HEK293 (cell line): ENCODE results near the gene TRIM9.
A peak's percentile ranks its signal among the peaks of the same experiment; 100 is the strongest.

Source experiments
- FEZF1 ChIP-seq: fragments of 450-650 bp; formaldehyde crosslinking; IDR thresholded peaks from 2 replicates; pipeline ENCODE4 v1.5.1; 2016; ENCODE audit warnings: missing biosample characterization, missing genetic modification characterization
- GLI4 ChIP-seq: fragments of 450-650 bp; formaldehyde crosslinking; IDR thresholded peaks from 2 replicates; pipeline ENCODE4 v1.5.1; 2016; ENCODE audit warnings: missing biosample characterization, missing genetic modification characterization
- HOXA7 ChIP-seq: sonication (generic); formaldehyde crosslinking; IDR thresholded peaks from 2 replicates; pipeline ENCODE4 v1.8.1; 2022; ENCODE audit warnings: missing genetic modification reagents, borderline replicate concordance
- KLF1 ChIP-seq: fragments of 450-650 bp; formaldehyde crosslinking; IDR thresholded peaks from 2 replicates; pipeline ENCODE4 v1.5.1; 2016; ENCODE audit warnings: missing biosample characterization, missing genetic modification characterization
- SP3 ChIP-seq: fragments of 450-650 bp; formaldehyde crosslinking; IDR thresholded peaks from 2 replicates; pipeline ENCODE4 v1.5.1; 2016; ENCODE audit warnings: missing biosample characterization, missing genetic modification characterization
- SP7 ChIP-seq: fragments of 450-650 bp; formaldehyde crosslinking; IDR thresholded peaks from 2 replicates; pipeline ENCODE4 v1.5.1; 2016; ENCODE audit warnings: missing biosample characterization, missing genetic modification characterization
- ZBTB20 ChIP-seq: fragments of 450-650 bp; formaldehyde crosslinking; IDR thresholded peaks from 2 replicates; pipeline ENCODE4 v1.5.1; 2016; ENCODE audit warnings: missing biosample characterization, missing genetic modification characterization
- ZBTB8A ChIP-seq: fragments of 450-650 bp; formaldehyde crosslinking; IDR thresholded peaks from 2 replicates; pipeline ENCODE4 v1.5.1; 2016; ENCODE audit warnings: missing biosample characterization, missing genetic modification characterization
- ZFP3 ChIP-seq: fragments of 450-650 bp; formaldehyde crosslinking; IDR thresholded peaks from 2 replicates; pipeline ENCODE4 v1.5.1; 2016; ENCODE audit warnings: low read depth, missing biosample characterization, missing genetic modification characterization
- ZFP37 ChIP-seq: fragments of 450-650 bp; formaldehyde crosslinking; IDR thresholded peaks from 2 replicates; pipeline ENCODE4 v1.5.1; 2016; ENCODE audit warnings: missing biosample characterization, missing genetic modification characterization
- ZNF16 ChIP-seq: fragments of 450-650 bp; formaldehyde crosslinking; IDR thresholded peaks from 2 replicates; pipeline ENCODE4 v1.5.1; 2016; ENCODE audit warnings: low read depth, missing biosample characterization, missing genetic modification characterization
- ZNF175 ChIP-seq: fragments of 450-650 bp; formaldehyde crosslinking; IDR thresholded peaks from 2 replicates; pipeline ENCODE4 v1.5.1; 2016; ENCODE audit warnings: missing biosample characterization, missing genetic modification characterization
- ZNF2 ChIP-seq: fragments of 450-650 bp; formaldehyde crosslinking; IDR thresholded peaks from 2 replicates; pipeline ENCODE4 v1.5.1; 2016; ENCODE audit warnings: missing biosample characterization, missing genetic modification characterization
- ZNF223 ChIP-seq: fragments of 450-650 bp; formaldehyde crosslinking; IDR thresholded peaks from 2 replicates; pipeline ENCODE4 v1.5.1; 2016; ENCODE audit warnings: missing biosample characterization, missing genetic modification characterization
- ZNF24 ChIP-seq: fragments of 450-650 bp; formaldehyde crosslinking; IDR thresholded peaks from 2 replicates; pipeline ENCODE4 v1.5.1; 2016; ENCODE audit warnings: missing biosample characterization, missing genetic modification characterization
- ZNF366 ChIP-seq: fragments of 450-650 bp; formaldehyde crosslinking; conservative IDR thresholded peaks from 2 replicates; pipeline ENCODE4 v1.5.1; 2016; ENCODE audit warnings: missing biosample characterization, missing genetic modification characterization
- ZNF394 ChIP-seq: fragments of 450-650 bp; formaldehyde crosslinking; IDR thresholded peaks from 2 replicates; pipeline ENCODE4 v1.5.1; 2016; ENCODE audit warnings: missing biosample characterization, missing genetic modification characterization, mild to moderate bottlenecking, moderate library complexity, borderline replicate concordance
- ZNF416 ChIP-seq: fragments of 450-650 bp; formaldehyde crosslinking; IDR thresholded peaks from 2 replicates; pipeline ENCODE4 v1.5.1; 2016; ENCODE audit warnings: missing biosample characterization, missing genetic modification characterization
- ZNF501 ChIP-seq: fragments of 450-650 bp; formaldehyde crosslinking; IDR thresholded peaks from 2 replicates; pipeline ENCODE4 v1.5.1; 2016; ENCODE audit warnings: missing biosample characterization, missing genetic modification characterization
- ZNF529 ChIP-seq: fragments of 450-650 bp; formaldehyde crosslinking; IDR thresholded peaks from 2 replicates; pipeline ENCODE4 v1.5.1; 2017; ENCODE audit warnings: missing genetic modification characterization, missing biosample characterization; ENCODE audit not compliant: insufficient replicate concordance
- ZNF560 ChIP-seq: fragments of 450-650 bp; formaldehyde crosslinking; IDR thresholded peaks from 2 replicates; pipeline ENCODE4 v1.5.1; 2017; ENCODE audit warnings: missing biosample characterization, missing genetic modification characterization, borderline replicate concordance
- ZNF600 ChIP-seq: fragments of 450-650 bp; formaldehyde crosslinking; IDR thresholded peaks from 2 replicates; pipeline ENCODE4 v1.5.1; 2016; ENCODE audit warnings: missing biosample characterization, missing genetic modification characterization
- ZNF660 ChIP-seq: fragments of 450-650 bp; IDR thresholded peaks from 2 replicates; pipeline ENCODE4 v1.5.1; 2018; ENCODE audit warnings: missing biosample characterization, mild to moderate bottlenecking, missing genetic modification characterization
- ZXDB ChIP-seq: fragments of 450-650 bp; formaldehyde crosslinking; IDR thresholded peaks from 2 replicates; pipeline ENCODE4 v1.5.1; 2016; ENCODE audit warnings: missing biosample characterization, missing genetic modification characterization
- TF ChIP-seq, protein P1 (sequence below): fragments of 450-650 bp; formaldehyde crosslinking; IDR thresholded peaks from 2 replicates; pipeline ENCODE4 v1.5.1; 2016; ENCODE audit warnings: missing biosample characterization, missing genetic modification characterization
- TF ChIP-seq, protein P2 (sequence below): fragments of 450-650 bp; formaldehyde crosslinking; IDR thresholded peaks from 2 replicates; pipeline ENCODE4 v1.5.1; 2016; ENCODE audit warnings: missing biosample characterization, missing genetic modification characterization
- TF ChIP-seq, protein P3 (sequence below): fragments of 450-650 bp; formaldehyde crosslinking; IDR thresholded peaks from 2 replicates; pipeline ENCODE4 v1.5.1; 2016; ENCODE audit warnings: missing biosample characterization, missing genetic modification characterization
- TF ChIP-seq, protein P4 (sequence below): fragments of 450-650 bp; formaldehyde crosslinking; IDR thresholded peaks from 2 replicates; pipeline ENCODE4 v1.5.1; 2016; ENCODE audit warnings: missing biosample characterization, missing genetic modification characterization
- TF ChIP-seq, protein P5 (sequence below): fragments of 450-650 bp; formaldehyde crosslinking; IDR thresholded peaks from 2 replicates; pipeline ENCODE4 v1.5.1; 2016; ENCODE audit warnings: missing biosample characterization, missing genetic modification characterization

Gene TRIM9

DNA sequence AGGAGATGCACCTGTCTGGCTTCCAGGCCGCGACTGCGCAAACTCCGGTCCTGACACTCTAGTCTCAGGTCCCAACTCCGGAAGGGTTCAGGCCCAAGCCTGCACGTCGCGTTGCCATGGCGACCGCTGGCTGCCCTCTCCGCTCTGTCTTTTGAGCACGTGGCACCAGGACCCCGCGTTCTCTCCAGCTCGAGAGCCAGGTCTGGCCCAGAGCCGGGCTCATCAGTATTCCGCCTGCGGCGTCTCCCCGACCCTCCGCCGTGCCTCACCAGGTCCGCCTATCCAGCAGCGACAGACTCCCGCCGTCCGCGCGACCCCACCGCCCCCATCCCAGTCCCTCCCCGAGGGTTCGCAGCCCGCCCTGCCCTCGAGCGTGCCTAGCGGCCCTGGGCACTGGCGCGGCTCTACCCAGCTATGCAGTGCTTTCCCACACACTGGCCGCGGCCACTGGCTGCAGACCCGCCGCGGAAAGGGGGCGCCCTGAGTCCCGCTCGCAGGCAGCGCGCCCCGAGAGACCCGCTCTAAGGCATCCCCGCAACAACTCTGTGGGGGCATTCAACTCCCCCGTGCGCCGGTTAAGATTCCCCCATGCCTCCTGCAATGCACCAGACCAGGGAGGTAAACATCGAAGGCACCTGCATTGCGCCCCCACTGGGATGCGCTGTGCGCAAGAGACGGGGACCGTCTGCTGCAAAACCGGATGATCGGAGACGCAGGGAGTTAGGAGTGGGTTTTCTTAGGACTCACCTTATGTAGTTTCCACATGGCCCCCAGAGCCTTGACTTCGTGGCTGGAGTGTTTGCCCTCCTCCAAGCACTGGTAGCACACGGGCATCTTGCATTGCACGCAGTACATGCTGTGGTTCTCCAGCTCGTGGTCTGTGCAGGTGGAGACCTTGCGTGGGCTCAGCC is 1.3 kb downstream of the TRIM9 start (continued):
- TF ChIP-seq, protein P1, sequence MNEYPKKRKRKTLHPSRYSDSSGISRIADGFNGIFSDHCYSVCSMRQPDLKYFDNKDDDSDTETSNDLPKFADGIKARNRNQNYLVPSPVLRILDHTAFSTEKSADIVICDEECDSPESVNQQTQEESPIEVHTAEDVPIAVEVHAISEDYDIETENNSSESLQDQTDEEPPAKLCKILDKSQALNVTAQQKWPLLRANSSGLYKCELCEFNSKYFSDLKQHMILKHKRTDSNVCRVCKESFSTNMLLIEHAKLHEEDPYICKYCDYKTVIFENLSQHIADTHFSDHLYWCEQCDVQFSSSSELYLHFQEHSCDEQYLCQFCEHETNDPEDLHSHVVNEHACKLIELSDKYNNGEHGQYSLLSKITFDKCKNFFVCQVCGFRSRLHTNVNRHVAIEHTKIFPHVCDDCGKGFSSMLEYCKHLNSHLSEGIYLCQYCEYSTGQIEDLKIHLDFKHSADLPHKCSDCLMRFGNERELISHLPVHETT (tag by site-specific recombination): no peak
- TF ChIP-seq, protein P2, sequence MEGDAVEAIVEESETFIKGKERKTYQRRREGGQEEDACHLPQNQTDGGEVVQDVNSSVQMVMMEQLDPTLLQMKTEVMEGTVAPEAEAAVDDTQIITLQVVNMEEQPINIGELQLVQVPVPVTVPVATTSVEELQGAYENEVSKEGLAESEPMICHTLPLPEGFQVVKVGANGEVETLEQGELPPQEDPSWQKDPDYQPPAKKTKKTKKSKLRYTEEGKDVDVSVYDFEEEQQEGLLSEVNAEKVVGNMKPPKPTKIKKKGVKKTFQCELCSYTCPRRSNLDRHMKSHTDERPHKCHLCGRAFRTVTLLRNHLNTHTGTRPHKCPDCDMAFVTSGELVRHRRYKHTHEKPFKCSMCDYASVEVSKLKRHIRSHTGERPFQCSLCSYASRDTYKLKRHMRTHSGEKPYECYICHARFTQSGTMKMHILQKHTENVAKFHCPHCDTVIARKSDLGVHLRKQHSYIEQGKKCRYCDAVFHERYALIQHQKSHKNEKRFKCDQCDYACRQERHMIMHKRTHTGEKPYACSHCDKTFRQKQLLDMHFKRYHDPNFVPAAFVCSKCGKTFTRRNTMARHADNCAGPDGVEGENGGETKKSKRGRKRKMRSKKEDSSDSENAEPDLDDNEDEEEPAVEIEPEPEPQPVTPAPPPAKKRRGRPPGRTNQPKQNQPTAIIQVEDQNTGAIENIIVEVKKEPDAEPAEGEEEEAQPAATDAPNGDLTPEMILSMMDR (tag by site-specific recombination): peak; percentile 90
- TF ChIP-seq ZNF175 (tag by site-specific recombination) (no peak), SP7 (tag by site-specific recombination) (0 out of 2 replicates have a peak, but pooled peaks have one; percentile 38), ZNF660 (tag by site-specific recombination) (peak; percentile 20; the same call in 1 of the 2 replicates), ZNF529 (no peak), ZNF416 (tag by site-specific recombination) (0 out of 2 replicates have a peak, but pooled peaks have one; percentile 34), SP3 (tag by site-specific recombination) (peak; percentile 33), ZNF223 (tag by site-specific recombination) (no peak), ZFP3 (tag by site-specific recombination) (no peak), ZBTB8A (tag by site-specific recombination) (peak; percentile 41), ZNF600 (tag by site-specific recombination) (0 out of 2 replicates have a peak, but pooled peaks have one; percentile 60), HOXA7 (CRISPR knock-in tag) (no peak), ZNF560 (no peak), ZFP37 (no peak), ZNF2 (tag by site-specific recombination) (peak; percentile 45), ZNF16 (tag by site-specific recombination) (peak; percentile 36; the same call in 1 of the 2 replicates), KLF1 (tag by site-specific recombination) (peak; percentile 49; the same call in 1 of the 2 replicates), ZNF24 (tag by site-specific recombination) (no peak), FEZF1 (tag by site-specific recombination) (peak; percentile 83), ZNF394 (tag by site-specific recombination) (peak; percentile 17; the same call in 1 of the 2 replicates), ZBTB20 (tag by site-specific recombination) (peak; percentile 58), GLI4 (tag by site-specific recombination) (no peak), ZXDB (tag by site-specific recombination) (0 out of 2 replicates have a peak, but pooled peaks have one; percentile 37), ZNF366 (tag by site-specific recombination) (peak; percentile 64; the same call in 1 of the 2 replicates), ZNF501 (tag by site-specific recombination) (0 out of 2 replicates have a peak, but pooled peaks have one; percentile 56)
- TF ChIP-seq, protein P3, sequence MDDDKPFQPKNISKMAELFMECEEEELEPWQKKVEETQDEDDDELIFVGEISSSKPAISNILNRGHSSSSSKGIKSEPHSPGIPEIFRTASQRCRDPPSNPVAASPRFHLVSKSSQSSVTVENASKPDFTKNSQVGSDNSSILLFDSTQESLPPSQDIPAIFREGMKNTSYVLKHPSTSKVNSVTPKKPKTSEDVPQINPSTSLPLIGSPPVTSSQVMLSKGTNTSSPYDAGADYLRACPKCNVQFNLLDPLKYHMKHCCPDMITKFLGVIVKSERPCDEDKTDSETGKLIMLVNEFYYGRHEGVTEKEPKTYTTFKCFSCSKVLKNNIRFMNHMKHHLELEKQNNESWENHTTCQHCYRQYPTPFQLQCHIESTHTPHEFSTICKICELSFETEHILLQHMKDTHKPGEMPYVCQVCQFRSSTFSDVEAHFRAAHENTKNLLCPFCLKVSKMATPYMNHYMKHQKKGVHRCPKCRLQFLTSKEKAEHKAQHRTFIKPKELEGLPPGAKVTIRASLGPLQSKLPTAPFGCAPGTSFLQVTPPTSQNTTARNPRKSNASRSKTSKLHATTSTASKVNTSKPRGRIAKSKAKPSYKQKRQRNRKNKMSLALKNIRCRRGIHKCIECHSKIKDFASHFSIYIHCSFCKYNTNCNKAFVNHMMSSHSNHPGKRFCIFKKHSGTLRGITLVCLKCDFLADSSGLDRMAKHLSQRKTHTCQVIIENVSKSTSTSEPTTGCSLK (tag by site-specific recombination): no peak
- TF ChIP-seq, protein P4, sequence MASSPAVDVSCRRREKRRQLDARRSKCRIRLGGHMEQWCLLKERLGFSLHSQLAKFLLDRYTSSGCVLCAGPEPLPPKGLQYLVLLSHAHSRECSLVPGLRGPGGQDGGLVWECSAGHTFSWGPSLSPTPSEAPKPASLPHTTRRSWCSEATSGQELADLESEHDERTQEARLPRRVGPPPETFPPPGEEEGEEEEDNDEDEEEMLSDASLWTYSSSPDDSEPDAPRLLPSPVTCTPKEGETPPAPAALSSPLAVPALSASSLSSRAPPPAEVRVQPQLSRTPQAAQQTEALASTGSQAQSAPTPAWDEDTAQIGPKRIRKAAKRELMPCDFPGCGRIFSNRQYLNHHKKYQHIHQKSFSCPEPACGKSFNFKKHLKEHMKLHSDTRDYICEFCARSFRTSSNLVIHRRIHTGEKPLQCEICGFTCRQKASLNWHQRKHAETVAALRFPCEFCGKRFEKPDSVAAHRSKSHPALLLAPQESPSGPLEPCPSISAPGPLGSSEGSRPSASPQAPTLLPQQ (tag by site-specific recombination): peak; percentile 77
- TF ChIP-seq, protein P5, sequence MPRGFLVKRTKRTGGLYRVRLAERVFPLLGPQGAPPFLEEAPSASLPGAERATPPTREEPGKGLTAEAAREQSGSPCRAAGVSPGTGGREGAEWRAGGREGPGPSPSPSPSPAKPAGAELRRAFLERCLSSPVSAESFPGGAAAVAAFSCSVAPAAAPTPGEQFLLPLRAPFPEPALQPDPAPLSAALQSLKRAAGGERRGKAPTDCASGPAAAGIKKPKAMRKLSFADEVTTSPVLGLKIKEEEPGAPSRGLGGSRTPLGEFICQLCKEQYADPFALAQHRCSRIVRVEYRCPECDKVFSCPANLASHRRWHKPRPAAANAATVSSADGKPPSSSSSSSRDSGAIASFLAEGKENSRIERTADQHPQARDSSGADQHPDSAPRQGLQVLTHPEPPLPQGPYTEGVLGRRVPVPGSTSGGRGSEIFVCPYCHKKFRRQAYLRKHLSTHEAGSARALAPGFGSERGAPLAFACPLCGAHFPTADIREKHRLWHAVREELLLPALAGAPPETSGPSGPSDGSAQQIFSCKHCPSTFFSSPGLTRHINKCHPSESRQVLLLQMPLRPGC (tag by site-specific recombination): 0 out of 2 replicates have a peak, but pooled peaks have one; percentile 6
